ENCODE data around the gene AP3B1.
"Not testable (repeated sequence)": the region's sequence is repeated elsewhere in the genome, so short reads cannot be mapped to it uniquely, and the experiment has no call there.

Gene AP3B1

GRCh38 chr5:78132507-78132906, 162.0 kb downstream of the AP3B1 start:
- DNase-seq, result no peak

- no peak for DNase-seq
Observed at GRCh38 chr5:78129597-78129996, 164.9 kb downstream of the AP3B1 start.

DNA sequence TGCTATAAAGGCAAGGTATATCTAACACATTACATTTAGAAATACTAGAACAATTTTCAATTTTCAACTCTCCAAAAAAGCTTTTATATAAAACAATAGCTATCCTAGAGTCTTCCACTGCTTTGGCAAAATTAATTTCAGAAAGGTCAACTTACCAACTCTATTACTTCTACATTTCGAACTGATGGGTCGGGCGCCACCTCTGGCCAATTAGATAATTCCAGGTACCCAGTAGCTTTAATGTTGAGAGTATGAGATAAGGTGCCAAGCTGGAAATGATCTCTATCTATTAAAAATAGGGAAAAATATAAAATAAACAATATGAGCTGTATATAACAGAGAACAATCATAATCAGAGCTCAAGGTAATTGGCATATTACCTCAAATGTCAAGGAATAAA, 166.6 kb downstream of the AP3B1 start:
- no peak for DNase-seq

- no peak for DNase-seq
Observed at GRCh38 chr5:78126536-78126935, 168.0 kb downstream of the AP3B1 start.

- DNase-seq, result no peak
Observed at GRCh38 chr5:78116167-78116566, 178.3 kb downstream of the AP3B1 start.

DNA sequence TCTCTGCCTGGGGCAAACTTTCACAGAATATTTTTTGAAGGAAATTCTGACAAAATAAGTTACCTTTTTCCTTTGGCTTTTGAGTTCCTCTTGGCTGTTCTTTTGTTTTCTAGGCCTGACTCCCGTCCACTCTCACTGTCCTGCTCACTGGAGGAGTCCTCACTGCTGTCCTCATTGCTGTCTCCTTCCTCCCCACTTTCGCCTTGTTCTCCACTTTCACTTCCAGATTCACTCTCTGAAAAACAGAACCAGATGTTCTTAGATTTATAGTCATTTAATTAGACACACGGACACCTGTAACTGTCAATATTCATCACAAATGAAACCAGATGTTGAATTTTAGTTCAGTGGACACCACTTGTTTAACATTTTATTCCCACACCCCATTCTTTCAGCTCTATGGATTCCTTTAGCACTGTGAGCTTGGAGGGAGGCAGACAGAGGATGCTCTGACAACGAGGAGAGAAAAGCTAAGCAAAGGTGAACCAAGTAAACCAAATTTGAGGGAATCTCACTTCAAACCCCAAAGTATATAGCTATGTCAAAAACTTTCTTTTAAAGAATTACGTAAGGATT, 180.7 kb downstream of the AP3B1 start:
- no peak for DNase-seq

DNA sequence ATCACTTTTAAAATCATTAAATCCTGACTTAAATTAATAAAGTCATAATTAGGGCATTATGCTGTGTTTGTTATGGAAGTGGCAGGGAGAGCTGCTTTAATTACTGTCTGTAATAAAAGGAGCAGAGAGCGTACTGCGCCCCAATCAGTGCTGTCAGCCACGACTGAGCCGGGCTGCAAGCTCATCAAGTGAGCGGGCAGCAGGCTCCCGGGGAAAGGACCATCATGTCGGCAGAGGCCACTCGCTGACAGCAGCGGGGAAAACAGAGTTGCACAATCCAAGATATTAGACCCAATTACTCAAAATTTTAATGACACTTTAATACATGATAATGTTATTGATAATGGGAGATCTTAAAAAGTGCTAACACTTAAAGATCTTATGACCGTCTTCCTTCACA, 181.6 kb downstream of the AP3B1 start:
- no peak for DNase-seq

DNA sequence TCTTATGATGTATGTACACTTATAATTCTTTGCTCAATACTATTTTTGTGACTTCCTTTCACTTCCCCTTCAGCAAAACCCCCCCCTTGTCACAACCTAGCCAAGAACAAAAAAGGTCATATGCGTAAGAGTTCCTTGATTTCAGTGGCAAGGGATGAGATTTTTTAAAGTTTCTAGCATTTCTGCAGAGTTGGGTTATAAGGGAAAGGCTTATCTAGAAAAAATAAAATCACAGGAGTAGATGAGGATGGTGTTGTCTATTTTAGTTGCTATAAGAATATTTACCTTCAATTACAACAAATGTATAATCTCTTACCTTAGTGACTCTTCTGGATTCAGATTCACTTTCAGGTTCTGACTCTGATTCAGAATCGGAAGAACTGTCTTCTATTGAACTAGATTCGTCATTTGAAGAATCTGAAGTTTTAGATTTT, 184.6 kb downstream of the AP3B1 start:
- no peak for DNase-seq

DNA sequence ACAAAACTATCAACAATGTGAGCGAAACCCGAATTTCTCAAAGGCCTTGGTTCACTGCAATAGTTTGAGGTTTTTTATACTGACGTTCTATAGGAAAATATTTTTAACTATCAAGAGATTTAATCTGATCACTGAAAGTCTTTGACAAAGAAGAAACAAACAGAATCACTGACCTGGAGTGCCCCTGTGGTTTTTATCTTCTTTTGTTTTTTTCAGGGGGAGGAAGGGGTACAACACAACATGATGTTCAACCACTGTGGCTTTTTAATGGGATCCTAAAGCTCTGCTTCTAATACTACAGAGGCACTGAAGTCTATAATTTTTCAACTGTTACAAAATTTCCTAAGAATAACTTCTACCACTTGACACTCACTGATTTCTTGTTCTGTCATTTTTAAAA, 185.9 kb downstream of the AP3B1 start:
- no peak for DNase-seq

GRCh38 chr5:78103232-78103918, 191.1 kb downstream of the AP3B1 start:
- DNase-seq, result no peak

GRCh38 chr5:78102500-78102899, 192.0 kb downstream of the AP3B1 start:
- no peak for DNase-seq

DNA sequence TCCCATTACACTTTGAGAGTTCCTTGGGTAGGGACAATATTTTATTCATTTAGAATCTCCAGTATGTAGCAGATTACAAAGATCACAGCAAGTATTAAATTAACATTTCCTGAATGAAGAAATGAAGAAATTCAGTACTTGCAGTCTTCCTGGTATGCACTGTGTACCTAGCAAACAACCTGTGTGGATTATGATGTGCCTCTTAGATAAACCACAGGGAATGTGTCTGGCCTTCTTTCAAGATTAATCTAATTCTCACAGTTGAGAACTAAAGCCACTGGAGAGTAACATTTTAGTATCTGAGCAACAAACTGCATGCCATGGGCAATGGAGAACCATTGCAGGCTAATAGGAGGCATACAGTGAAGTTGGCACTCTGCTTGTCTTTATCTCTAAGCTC, 199.4 kb downstream of the AP3B1 start:
- no peak for DNase-seq

GRCh38 chr5:78090002-78090401, 204.5 kb downstream of the AP3B1 start:
- no peak for DNase-seq

DNA sequence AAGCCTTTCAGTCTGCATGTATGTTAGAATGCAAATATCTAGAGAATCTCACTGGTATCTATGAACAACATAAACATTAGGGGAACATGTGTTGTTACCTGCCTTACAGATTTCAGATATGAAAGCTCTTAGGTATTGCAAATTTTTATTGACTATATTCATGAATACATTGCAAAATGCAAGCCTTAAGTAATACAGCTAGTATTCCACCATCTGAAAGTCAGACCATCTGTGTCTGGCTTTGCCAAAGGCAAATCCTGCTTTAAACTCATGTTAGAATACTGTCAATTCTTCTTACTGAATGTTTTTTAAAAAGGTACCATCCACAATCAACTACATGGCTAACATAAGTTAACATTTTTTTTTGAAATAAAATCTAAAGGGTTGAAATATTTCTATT, 215.6 kb downstream of the AP3B1 start:
- DNase-seq, result no peak

GRCh38 chr5:78077369-78078068, 217.0 kb downstream of the AP3B1 start:
- DNase-seq, result no peak

DNA sequence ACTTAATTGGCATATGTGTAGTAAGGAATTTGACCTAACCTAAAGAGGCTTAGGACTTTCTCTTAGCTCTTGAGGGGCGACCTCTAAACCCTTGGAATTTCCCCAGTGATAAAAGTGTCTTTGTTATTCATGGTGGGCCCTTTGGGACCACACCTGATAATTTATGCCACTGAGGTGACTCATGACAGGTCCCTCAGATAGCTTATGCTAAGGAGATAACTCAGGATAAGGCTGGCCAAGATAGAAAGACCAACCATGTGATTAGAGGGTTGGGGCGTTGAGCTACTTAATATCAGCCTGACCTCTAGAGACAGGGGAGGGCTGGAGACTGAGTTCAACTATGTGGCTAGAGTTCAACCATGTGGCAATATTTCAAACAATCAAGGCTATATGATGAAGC, 218.1 kb downstream of the AP3B1 start:
- no peak for DNase-seq

GRCh38 chr5:78075301-78075700, 219.2 kb downstream of the AP3B1 start:
- DNase-seq, result no peak

GRCh38 chr5:78070691-78071090, 223.8 kb downstream of the AP3B1 start:
- not testable (repeated sequence) for DNase-seq

- DNase-seq, result not testable (repeated sequence)
Observed at GRCh38 chr5:78067581-78067980, 226.9 kb downstream of the AP3B1 start.

- not testable (repeated sequence) for DNase-seq
Observed at GRCh38 chr5:78066722-78067121, 227.8 kb downstream of the AP3B1 start.

GRCh38 chr5:78065663-78066062, 228.8 kb downstream of the AP3B1 start:
- DNase-seq, result no peak

DNA sequence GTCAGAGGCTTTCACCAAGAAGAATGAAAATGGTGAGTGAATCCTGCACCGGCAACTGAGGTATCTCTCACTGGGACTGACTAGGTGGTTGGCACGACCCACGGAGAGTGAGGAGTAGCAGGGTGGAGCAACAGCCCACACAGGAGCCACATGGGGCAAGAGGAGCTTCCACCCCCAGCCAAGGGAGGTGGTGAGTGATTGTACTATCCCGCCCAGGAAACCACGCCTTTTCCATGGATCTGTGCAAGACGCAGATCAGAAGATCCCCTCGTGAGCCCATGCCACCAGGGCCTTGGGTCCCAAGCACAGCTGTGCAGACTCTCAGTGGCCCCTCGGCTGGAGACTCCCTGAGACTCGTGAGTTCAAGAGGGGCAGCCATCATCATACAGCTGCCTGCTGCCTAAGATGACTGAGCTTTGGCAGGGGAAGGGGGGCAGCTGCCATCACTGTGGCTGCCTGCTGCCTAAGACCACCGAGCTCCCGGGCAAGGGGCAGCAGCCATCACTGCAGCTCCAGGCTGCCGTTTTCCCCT, 229.5 kb downstream of the AP3B1 start:
- DNase-seq, result no peak

GRCh38 chr5:78063495-78063894, 231.0 kb downstream of the AP3B1 start:
- no peak for DNase-seq

DNA sequence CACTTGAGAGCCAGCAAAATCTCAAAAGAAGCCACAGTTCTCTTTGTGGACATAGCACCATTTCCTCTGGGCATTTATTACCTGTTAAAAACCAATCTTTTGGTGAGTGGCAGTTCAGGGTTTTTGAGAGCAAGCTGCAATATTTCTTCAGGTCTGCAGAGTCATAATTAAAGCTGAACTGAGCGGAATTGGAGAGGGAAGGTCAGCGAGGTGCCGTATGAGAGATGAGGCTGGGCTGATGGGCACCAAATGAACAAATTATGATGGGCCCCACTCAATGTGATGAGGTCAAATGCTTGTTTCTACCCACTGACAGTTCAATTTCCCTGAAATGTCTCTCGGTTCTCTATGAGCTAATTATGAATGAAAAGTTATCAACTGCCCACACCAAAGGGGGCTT, 231.9 kb downstream of the AP3B1 start:
- DNase-seq, result no peak
